ENCODE data around the gene PIK3CD. TPM values are rescaled to one million over a fixed set of nuclear protein-coding genes. Genes with fewer than 3 reads are reported as not detected.

PIK3CD gene
- polyA plus RNA-seq, 2 donors, result 3.2 to 4.2 TPM

GRCh38 chr1:9729523-9729922, 78.0 kb downstream of the PIK3CD start:
- no peaks in the 10 kb centered on the region for H3K9me3 ChIP-seq (ENCODE audit: control insufficient read depth in 2 of 2, insufficient read depth in 1 of 2, low read depth in 1 of 2, low read length in 1 of 2)
- peaks cover 16 to 53% of the 10 kb centered on the region in 2 donors for H3K36me3 ChIP-seq (ENCODE audit: control insufficient read depth in 2 of 2, insufficient read depth in 2 of 2, low read length in 1 of 2)
- 90 to 91% methylated on average over 10 to 12 of the region's 12 CpGs for WGBS, 2 donors
- no peak overlapping the region for H3K27ac ChIP-seq (ENCODE audit: low read depth in 2 of 2, low read length in 1 of 2)
- H3K4me1 ChIP-seq (ENCODE audit: control insufficient read depth in 2 of 2, insufficient read depth in 2 of 2, low read length in 1 of 2), result no peaks in the 10 kb centered on the region
- no peak overlapping the region for H3K4me3 ChIP-seq (ENCODE audit: low read depth in 1 of 2, low read length in 2 of 2)
- no peaks in the 10 kb centered on the region for H3K27me3 ChIP-seq (ENCODE audit: control insufficient read depth in 1 of 2, insufficient read depth in 2 of 2, low read length in 2 of 2)

GRCh38 chr1:9730096-9730901, 78.8 kb downstream of the PIK3CD start:
- no peaks in the 10 kb centered on the region for H3K9me3 ChIP-seq (ENCODE audit: control insufficient read depth in 2 of 2, insufficient read depth in 1 of 2, low read depth in 1 of 2, low read length in 1 of 2)
- no peaks in the 10 kb centered on the region for H3K4me1 ChIP-seq (ENCODE audit: control insufficient read depth in 2 of 2, insufficient read depth in 2 of 2, low read length in 1 of 2)
- no peaks in the 10 kb centered on the region for H3K27me3 ChIP-seq (ENCODE audit: control insufficient read depth in 1 of 2, insufficient read depth in 2 of 2, low read length in 2 of 2)
- H3K27ac ChIP-seq (ENCODE audit: low read depth in 2 of 2, low read length in 1 of 2), result no peak overlapping the region
- WGBS, 2 donors, result 81 to 83% methylated on average over 40 to 45 of the region's 45 CpGs
- H3K36me3 ChIP-seq (ENCODE audit: control insufficient read depth in 2 of 2, insufficient read depth in 2 of 2, low read length in 1 of 2), result peaks cover 16 to 60% of the 10 kb centered on the region in 2 donors
- H3K4me3 ChIP-seq (ENCODE audit: low read depth in 1 of 2, low read length in 2 of 2), result no peak overlapping the region

DNA sequence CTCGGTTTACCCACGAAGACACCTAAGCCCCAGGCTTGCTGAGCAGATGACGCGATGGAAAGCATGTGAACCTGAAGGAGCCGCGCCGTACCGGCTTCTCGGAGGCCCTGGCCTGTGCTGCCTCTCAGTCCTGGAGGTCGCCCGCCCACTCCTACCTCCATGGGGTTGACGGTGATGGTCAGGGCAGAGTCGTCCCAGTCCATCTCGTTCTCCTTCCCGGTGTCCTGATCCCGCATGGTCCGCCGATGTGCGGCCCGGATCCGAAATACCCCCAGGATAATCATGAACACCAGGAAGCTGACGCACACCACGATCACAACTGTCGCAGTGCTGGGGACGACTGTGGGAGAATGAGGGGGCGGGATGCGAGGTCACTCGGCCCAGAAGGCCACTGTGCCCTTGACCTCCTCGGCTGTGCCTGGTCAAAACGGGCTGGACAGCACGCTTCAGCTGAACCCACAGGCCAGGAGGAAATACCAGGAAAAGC, 79.6 kb downstream of the PIK3CD start:
- no peak overlapping the region for H3K4me3 ChIP-seq (ENCODE audit: low read depth in 1 of 2, low read length in 2 of 2)
- no peaks in the 10 kb centered on the region for H3K4me1 ChIP-seq (ENCODE audit: control insufficient read depth in 2 of 2, insufficient read depth in 2 of 2, low read length in 1 of 2)
- peaks cover 19 to 68% of the 10 kb centered on the region in 2 donors for H3K36me3 ChIP-seq (ENCODE audit: control insufficient read depth in 2 of 2, insufficient read depth in 2 of 2, low read length in 1 of 2)
- no peak overlapping the region for H3K27ac ChIP-seq (ENCODE audit: low read depth in 2 of 2, low read length in 1 of 2)
- WGBS, 2 donors, result 95 to 96% methylated on average over 31 of the region's 31 CpGs
- no peaks in the 10 kb centered on the region for H3K27me3 ChIP-seq (ENCODE audit: control insufficient read depth in 1 of 2, insufficient read depth in 2 of 2, low read length in 2 of 2)
- H3K9me3 ChIP-seq (ENCODE audit: control insufficient read depth in 2 of 2, insufficient read depth in 1 of 2, low read depth in 1 of 2, low read length in 1 of 2), result no peaks in the 10 kb centered on the region

- Histone ChIP-seq H3K4me1 (ENCODE audit: control insufficient read depth in 2 of 2, insufficient read depth in 2 of 2, low read length in 1 of 2) (no peaks in the 10 kb centered on the region), H3K36me3 (ENCODE audit: control insufficient read depth in 2 of 2, insufficient read depth in 2 of 2, low read length in 1 of 2) (peaks cover 22 to 69% of the 10 kb centered on the region in 2 donors), H3K9me3 (ENCODE audit: control insufficient read depth in 2 of 2, insufficient read depth in 1 of 2, low read depth in 1 of 2, low read length in 1 of 2) (no peaks in the 10 kb centered on the region), H3K27ac (ENCODE audit: low read depth in 2 of 2, low read length in 1 of 2) (no peak overlapping the region), H3K4me3 (ENCODE audit: low read depth in 1 of 2, low read length in 2 of 2) (no peak overlapping the region), H3K27me3 (ENCODE audit: control insufficient read depth in 1 of 2, insufficient read depth in 2 of 2, low read length in 2 of 2) (no peaks in the 10 kb centered on the region)
- 93 to 95% methylated on average over 18 of the region's 18 CpGs for WGBS, 2 donors
Measured at GRCh38 chr1:9731561-9731960, 80.0 kb downstream of the PIK3CD start.

- WGBS, 2 donors, result 75 to 81% methylated on average over 18 of the region's 18 CpGs
- Histone ChIP-seq H3K4me3 (ENCODE audit: low read depth in 1 of 2, low read length in 2 of 2) (no peak overlapping the region), H3K36me3 (ENCODE audit: control insufficient read depth in 2 of 2, insufficient read depth in 2 of 2, low read length in 1 of 2) (peaks cover 22 to 62% of the 10 kb centered on the region in 2 donors), H3K27me3 (ENCODE audit: control insufficient read depth in 1 of 2, insufficient read depth in 2 of 2, low read length in 2 of 2) (no peaks in the 10 kb centered on the region), H3K9me3 (ENCODE audit: control insufficient read depth in 2 of 2, insufficient read depth in 1 of 2, low read depth in 1 of 2, low read length in 1 of 2) (no peaks in the 10 kb centered on the region), H3K4me1 (ENCODE audit: control insufficient read depth in 2 of 2, insufficient read depth in 2 of 2, low read length in 1 of 2) (no peaks in the 10 kb centered on the region), H3K27ac (ENCODE audit: low read depth in 2 of 2, low read length in 1 of 2) (no peak overlapping the region)
Measured at GRCh38 chr1:9732123-9732971, 80.8 kb downstream of the PIK3CD start.

DNA sequence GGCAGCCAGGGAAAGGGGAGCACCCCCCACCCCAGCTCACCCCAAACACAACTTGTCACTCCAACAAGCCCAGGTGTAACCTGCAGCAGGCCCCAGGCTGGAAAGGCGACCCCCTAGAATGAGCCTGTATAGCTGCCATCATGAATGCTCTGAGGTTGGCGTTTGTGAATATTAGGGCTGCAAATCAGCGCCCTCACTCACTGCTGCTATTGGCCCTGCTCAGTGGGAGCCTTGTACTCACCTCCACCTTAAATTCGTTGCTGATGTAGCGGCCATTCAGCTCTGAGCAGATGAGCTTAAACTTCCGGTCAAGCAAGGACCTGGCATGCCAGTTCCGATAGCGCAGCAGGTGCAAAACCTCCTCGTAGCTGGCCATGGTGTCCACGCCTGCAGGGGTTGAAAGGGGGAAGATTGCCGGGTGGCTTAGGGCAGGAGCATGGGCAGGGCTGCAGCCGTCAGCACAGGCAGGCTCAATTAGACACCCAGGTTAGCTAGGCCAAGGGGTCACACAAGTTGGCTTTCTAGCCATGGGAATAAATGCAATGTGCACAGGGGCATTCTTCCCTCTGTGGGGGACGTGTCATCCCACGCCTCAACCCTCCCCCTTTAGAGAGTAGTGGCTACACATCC, 81.7 kb downstream of the PIK3CD start:
- Histone ChIP-seq H3K27me3 (ENCODE audit: control insufficient read depth in 1 of 2, insufficient read depth in 2 of 2, low read length in 2 of 2) (no peaks in the 10 kb centered on the region), H3K4me3 (ENCODE audit: low read depth in 1 of 2, low read length in 2 of 2) (no peak overlapping the region), H3K4me1 (ENCODE audit: control insufficient read depth in 2 of 2, insufficient read depth in 2 of 2, low read length in 1 of 2) (no peaks in the 10 kb centered on the region), H3K9me3 (ENCODE audit: control insufficient read depth in 2 of 2, insufficient read depth in 1 of 2, low read depth in 1 of 2, low read length in 1 of 2) (no peaks in the 10 kb centered on the region), H3K27ac (ENCODE audit: low read depth in 2 of 2, low read length in 1 of 2) (no peak overlapping the region), H3K36me3 (ENCODE audit: control insufficient read depth in 2 of 2, insufficient read depth in 2 of 2, low read length in 1 of 2) (peaks cover 31 to 65% of the 10 kb centered on the region in 2 donors)
- WGBS, 2 donors, result 93 to 96% methylated on average over 14 of the region's 14 CpGs

DNA sequence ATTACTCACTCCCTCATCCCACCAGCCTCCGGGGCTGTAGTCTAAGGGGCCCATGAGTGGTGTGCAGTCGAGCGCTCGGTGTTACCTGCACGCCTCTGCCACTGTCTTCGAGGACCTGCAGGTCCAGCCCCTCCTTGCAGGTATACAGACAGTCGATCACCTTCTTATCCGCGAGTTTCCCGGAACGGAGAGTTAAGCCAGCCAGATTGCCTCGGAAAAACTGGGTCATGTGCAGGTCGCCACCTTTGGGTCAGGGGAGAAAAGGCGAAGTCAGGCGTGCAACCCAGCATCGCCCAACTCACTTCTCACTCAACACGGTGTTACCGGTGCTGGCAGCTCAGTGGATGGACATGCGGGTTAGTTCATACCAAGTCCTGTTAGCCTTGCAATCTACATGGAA, 84.3 kb downstream of the PIK3CD start:
- Histone ChIP-seq H3K4me1 (ENCODE audit: control insufficient read depth in 2 of 2, insufficient read depth in 2 of 2, low read length in 1 of 2) (no peaks in the 10 kb centered on the region), H3K27me3 (ENCODE audit: control insufficient read depth in 1 of 2, insufficient read depth in 2 of 2, low read length in 2 of 2) (no peaks in the 10 kb centered on the region), H3K36me3 (ENCODE audit: control insufficient read depth in 2 of 2, insufficient read depth in 2 of 2, low read length in 1 of 2) (peaks cover 32 to 60% of the 10 kb centered on the region in 2 donors), H3K27ac (ENCODE audit: low read depth in 2 of 2, low read length in 1 of 2) (no peak overlapping the region), H3K4me3 (ENCODE audit: low read depth in 1 of 2, low read length in 2 of 2) (no peak overlapping the region), H3K9me3 (ENCODE audit: control insufficient read depth in 2 of 2, insufficient read depth in 1 of 2, low read depth in 1 of 2, low read length in 1 of 2) (no peaks in the 10 kb centered on the region)
- WGBS, 2 donors, result 90 to 91% methylated on average over 19 of the region's 19 CpGs

- Histone ChIP-seq H3K9me3 (ENCODE audit: control insufficient read depth in 2 of 2, insufficient read depth in 1 of 2, low read depth in 1 of 2, low read length in 1 of 2) (no peaks in the 10 kb centered on the region), H3K4me3 (ENCODE audit: low read depth in 1 of 2, low read length in 2 of 2) (no peak overlapping the region), H3K36me3 (ENCODE audit: control insufficient read depth in 2 of 2, insufficient read depth in 2 of 2, low read length in 1 of 2) (peaks cover 34 to 59% of the 10 kb centered on the region in 2 donors), H3K4me1 (ENCODE audit: control insufficient read depth in 2 of 2, insufficient read depth in 2 of 2, low read length in 1 of 2) (no peaks in the 10 kb centered on the region), H3K27me3 (ENCODE audit: control insufficient read depth in 1 of 2, insufficient read depth in 2 of 2, low read length in 2 of 2) (no peaks in the 10 kb centered on the region), H3K27ac (ENCODE audit: low read depth in 2 of 2, low read length in 1 of 2) (no peak overlapping the region)
- WGBS, 2 donors, result 80 to 84% methylated on average over 5 of the region's 5 CpGs
Measured at GRCh38 chr1:9736241-9736640, 84.7 kb downstream of the PIK3CD start.

DNA sequence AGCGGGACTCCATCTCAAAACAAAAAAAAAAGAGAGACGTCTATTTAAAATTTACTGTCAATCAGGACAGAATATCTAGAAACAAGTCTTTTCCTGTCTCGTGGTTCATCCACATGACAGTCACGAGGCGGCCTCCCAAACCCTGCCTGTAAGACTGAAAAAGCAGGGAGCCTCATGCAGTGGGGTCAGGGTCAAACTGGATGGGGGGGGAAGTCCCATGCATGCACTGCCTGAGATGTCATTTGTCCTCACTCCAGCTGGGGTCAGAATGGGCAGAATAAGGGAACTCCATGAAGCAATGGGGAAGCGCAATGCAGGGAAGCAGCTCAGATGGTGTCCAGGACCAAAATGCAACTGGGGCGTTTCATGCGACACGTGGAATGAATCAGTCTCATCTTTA, 85.5 kb downstream of the PIK3CD start:
- Histone ChIP-seq H3K36me3 (ENCODE audit: control insufficient read depth in 2 of 2, insufficient read depth in 2 of 2, low read length in 1 of 2) (peaks cover 31 to 55% of the 10 kb centered on the region in 2 donors), H3K4me1 (ENCODE audit: control insufficient read depth in 2 of 2, insufficient read depth in 2 of 2, low read length in 1 of 2) (no peaks in the 10 kb centered on the region), H3K4me3 (ENCODE audit: low read depth in 1 of 2, low read length in 2 of 2) (no peak overlapping the region), H3K27ac (ENCODE audit: low read depth in 2 of 2, low read length in 1 of 2) (no peak overlapping the region), H3K27me3 (ENCODE audit: control insufficient read depth in 1 of 2, insufficient read depth in 2 of 2, low read length in 2 of 2) (no peaks in the 10 kb centered on the region), H3K9me3 (ENCODE audit: control insufficient read depth in 2 of 2, insufficient read depth in 1 of 2, low read depth in 1 of 2, low read length in 1 of 2) (no peaks in the 10 kb centered on the region)
- WGBS, 2 donors, result 77 to 85% methylated on average over 9 of the region's 9 CpGs

Data from esophagus (tissue), 2 donors.